ENCODE results near the gene DYNC1LI2. TPM values are rescaled to one million over a fixed set of nuclear protein-coding genes. Genes with fewer than 3 reads are reported as not detected.
A peak's percentile ranks its signal among the peaks of the same experiment; 100 is the strongest.
"Not testable (repeated sequence)": the region's sequence is repeated elsewhere in the genome, so short reads cannot be mapped to it uniquely, and the experiment has no call there.

The DYNC1LI2 gene
- total RNA-seq = 10 to 100 TPM; 73.2 to 78.1 TPM
- polyA plus RNA-seq = 10 to 100 TPM; 16.0 to 32.9 TPM

- POLR2A ChIA-PET (ENCODE audit: partially characterized antibody) = interaction anchor here (0.9 to 2.1 kb wide), 15 partner anchors 9 to 343 kb away, joined by 3 to 8 read pairs (median 5); partner anchors contain the start of genes CKLF, CMTM3, CMTM4 and NAE1
- CTCF ChIA-PET (ENCODE audit: partially characterized antibody) = interaction anchor here (0.6 to 3.6 kb wide), 22 partner anchors 7 to 345 kb away, joined by 3 to 21 read pairs (median 4); partner anchors contain the start of gene NAE1
- Mint-ChIP-seq H3K4me1 (peaks cover 31 to 46% (median 37%) of the 10 kb centered on the region in 4 donors), H3K36me3 (peaks cover 5 to 32% of the 10 kb centered on the region in 2 donors), H3K27ac (peak within 1 kb of the TSS; percentile 85 to 95 (median 94)), H3K4me3 (peak within 1 kb of the TSS; percentile 91 to 95 (median 93)), H3K27me3 (peaks cover 0 to 4% of the 10 kb centered on the region in 2 donors), H3K9me3 (no peaks in the 10 kb centered on the region)
- Histone ChIP-seq H3K4me1 (ENCODE audit: insufficient read depth, low read length) (peaks cover 34% of the 10 kb centered on the region), H3K36me3 (ENCODE audit: insufficient read depth, low read length) (peaks cover 4% of the 10 kb centered on the region), H3K9me3 (ENCODE audit: control insufficient read depth in 1 of 2, low read length in 2 of 2) (no peaks in the 10 kb centered on the region), H3K27ac (ENCODE audit: low read depth, low read length) (peak within 1 kb of the TSS; percentile 85), H3K27me3 (ENCODE audit: insufficient read depth, low read length) (no peaks in the 10 kb centered on the region), H3K4me3 (ENCODE audit: low read length in 2 of 2) (peak within 1 kb of the TSS; percentile 64 to 73)
- peak; percentile 82 to 91 (median 87) for DNase-seq
- intact Hi-C loops (cut with micrococcal nuclease) = loop anchor here (2.0 to 5.0 kb wide), 4 partner anchors 55 to 345 kb away; partner anchors contain the start of genes CMTM3 and CMTM4
Observed at GRCh38 chr16:66751303-66751991, at the start of gene DYNC1LI2. Gene DYNC1LI2 (minus strand): TSS chr16:66751609. CDS start chr16:66751591, 18 bp downstream.

DNA sequence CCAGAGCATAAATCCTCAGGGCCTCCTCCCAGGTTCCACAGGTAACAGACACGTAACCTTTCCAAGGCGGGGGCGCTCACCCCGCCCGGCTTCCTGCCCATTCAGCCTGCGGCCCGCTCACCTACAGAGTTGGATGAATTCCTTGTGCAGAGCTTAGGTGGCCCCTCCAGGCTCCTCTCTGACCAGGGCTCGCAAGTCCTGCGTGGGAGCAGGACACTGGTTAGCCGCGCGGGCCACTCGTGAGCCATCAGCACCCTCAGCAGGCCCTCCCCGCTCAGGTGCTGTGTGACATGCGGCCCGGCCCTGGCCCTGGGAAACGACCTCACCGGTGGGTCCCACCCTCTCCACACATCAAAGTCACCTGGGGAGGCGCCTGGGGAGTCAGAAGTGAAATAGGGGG lies 49.4 kb upstream of the DYNC1LI2 start:
- H3K9me3 Mint-ChIP-seq = no peaks in the 10 kb centered on the region
- H3K4me3 Mint-ChIP-seq = no peak overlapping the region
- POLR2A ChIA-PET (ENCODE audit: partially characterized antibody) = no interaction called here
- Histone ChIP-seq H3K9me3 (ENCODE audit: control insufficient read depth in 1 of 2, low read length in 2 of 2) (no peaks in the 10 kb centered on the region), H3K4me3 (ENCODE audit: low read length in 2 of 2) (no peak overlapping the region), H3K27me3 (ENCODE audit: insufficient read depth, low read length) (no peaks in the 10 kb centered on the region), H3K4me1 (ENCODE audit: insufficient read depth, low read length) (no peaks in the 10 kb centered on the region), H3K27ac (ENCODE audit: low read depth, low read length) (no peak overlapping the region), H3K36me3 (ENCODE audit: insufficient read depth, low read length) (peaks cover 25% of the 10 kb centered on the region)
- peaks cover 30 to 34% of the 10 kb centered on the region in 2 donors for H3K36me3 Mint-ChIP-seq
- no peak for DNase-seq
- CTCF ChIA-PET (ENCODE audit: partially characterized antibody) = interaction anchor here (0.7 to 1.6 kb wide), 2 partner anchors 23 to 50 kb away, joined by 3 read pairs; no protein-coding TSS in a partner anchor
- H3K27ac Mint-ChIP-seq = no peak overlapping the region
- intact Hi-C loops (cut with micrococcal nuclease) = no loop called here
- H3K27me3 Mint-ChIP-seq = no peaks in the 10 kb centered on the region
- H3K4me1 Mint-ChIP-seq = peaks cover 0 to under 1% (median 0%) of the 10 kb centered on the region in 4 donors

GRCh38 chr16:66798161-66798560 lies 46.8 kb upstream of the DYNC1LI2 start:
- Mint-ChIP-seq H3K36me3 (peaks cover 8 to 9% of the 10 kb centered on the region in 2 donors), H3K4me1 (peaks cover 0 to 1% (median 0%) of the 10 kb centered on the region in 4 donors), H3K27ac (no peak overlapping the region), H3K27me3 (no peaks in the 10 kb centered on the region), H3K9me3 (peaks cover 0 to 2% (median 0%) of the 10 kb centered on the region in 8 donors), H3K4me3 (no peak overlapping the region)
- H3K4me1 ChIP-seq (ENCODE audit: insufficient read depth, low read length) = no peaks in the 10 kb centered on the region
- intact Hi-C loops (cut with micrococcal nuclease) = no loop called here
- CTCF ChIA-PET (ENCODE audit: partially characterized antibody) = no interaction called here
- no peaks in the 10 kb centered on the region for H3K27me3 ChIP-seq (ENCODE audit: insufficient read depth, low read length)
- H3K9me3 ChIP-seq (ENCODE audit: control insufficient read depth in 1 of 2, low read length in 2 of 2) = no peaks in the 10 kb centered on the region
- no peak for DNase-seq
- peaks cover 3% of the 10 kb centered on the region for H3K36me3 ChIP-seq (ENCODE audit: insufficient read depth, low read length)
- no peak overlapping the region for H3K27ac ChIP-seq (ENCODE audit: low read depth, low read length)
- no peak overlapping the region for H3K4me3 ChIP-seq (ENCODE audit: low read length in 2 of 2)
- POLR2A ChIA-PET (ENCODE audit: partially characterized antibody) = no interaction called here

DNA sequence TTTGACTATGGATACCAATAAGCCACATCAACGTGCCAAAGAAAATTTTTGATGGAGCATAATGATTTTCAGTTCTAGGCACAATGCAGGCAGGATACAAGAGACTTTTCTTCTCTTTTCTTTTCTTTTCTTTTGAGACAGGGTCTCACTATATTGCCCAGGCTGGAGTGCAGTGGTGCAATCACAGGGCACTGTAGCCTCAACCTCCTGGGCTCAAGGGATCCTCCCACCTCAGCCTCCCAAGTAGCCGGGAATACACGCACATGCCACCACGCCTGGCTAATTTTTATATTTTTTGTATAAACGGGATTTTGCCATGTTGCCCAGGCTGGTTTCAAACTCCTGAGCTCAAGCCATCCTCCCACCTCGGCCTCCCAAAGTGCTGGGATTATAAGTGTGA lies 42.6 kb upstream of the DYNC1LI2 start:
- H3K36me3 Mint-ChIP-seq; POLR2A ChIA-PET (ENCODE audit: partially characterized antibody); intact Hi-C loops (cut with micrococcal nuclease); H3K36me3 ChIP-seq (ENCODE audit: insufficient read depth, low read length); CTCF ChIA-PET (ENCODE audit: partially characterized antibody); H3K9me3 ChIP-seq (ENCODE audit: control insufficient read depth in 1 of 2, low read length in 2 of 2); H3K4me3 Mint-ChIP-seq; H3K27me3 ChIP-seq (ENCODE audit: insufficient read depth, low read length); H3K27me3 Mint-ChIP-seq; H3K27ac Mint-ChIP-seq; H3K4me1 ChIP-seq (ENCODE audit: insufficient read depth, low read length); H3K9me3 Mint-ChIP-seq; H3K4me1 Mint-ChIP-seq; H3K4me3 ChIP-seq (ENCODE audit: low read length in 2 of 2); H3K27ac ChIP-seq (ENCODE audit: low read depth, low read length); DNase-seq: not testable (repeated sequence)

DNA sequence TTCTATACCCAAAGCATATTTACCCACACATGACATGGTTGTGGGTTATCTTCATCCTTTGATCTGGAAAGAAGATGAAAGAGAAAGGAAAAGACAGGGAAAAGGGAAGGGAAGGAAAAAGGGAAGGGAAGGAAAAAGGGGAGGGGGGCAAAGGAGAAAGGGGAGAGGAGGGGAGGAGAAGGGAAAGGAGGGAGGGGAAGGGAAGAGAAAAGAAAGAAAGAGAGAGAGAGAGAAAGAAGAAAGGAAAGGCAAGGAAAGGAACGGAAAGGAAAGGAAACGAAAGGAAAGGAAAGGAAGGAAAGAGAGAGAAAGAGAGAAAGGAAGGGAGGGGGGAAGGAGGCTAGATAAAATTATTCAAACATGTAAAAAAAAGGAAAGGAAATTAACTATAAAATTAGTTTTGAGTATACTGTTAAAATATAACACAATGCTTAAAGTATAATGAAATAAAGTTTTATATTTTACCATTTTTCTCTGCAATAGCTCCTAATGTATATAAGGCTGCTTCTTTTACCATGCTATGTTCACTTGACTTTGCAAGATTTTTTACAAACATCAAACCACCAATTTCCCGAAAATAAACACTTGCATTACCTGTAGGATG lies 38.8 kb upstream of the DYNC1LI2 start:
- Histone ChIP-seq H3K4me3 (ENCODE audit: low read length in 2 of 2) (no peak overlapping the region), H3K4me1 (ENCODE audit: insufficient read depth, low read length) (no peaks in the 10 kb centered on the region), H3K27me3 (ENCODE audit: insufficient read depth, low read length) (no peaks in the 10 kb centered on the region), H3K9me3 (ENCODE audit: control insufficient read depth in 1 of 2, low read length in 2 of 2) (no peaks in the 10 kb centered on the region), H3K27ac (ENCODE audit: low read depth, low read length) (no peak overlapping the region), H3K36me3 (ENCODE audit: insufficient read depth, low read length) (no peaks in the 10 kb centered on the region)
- CTCF ChIA-PET (ENCODE audit: partially characterized antibody) = no interaction called here
- POLR2A ChIA-PET (ENCODE audit: partially characterized antibody) = no interaction called here
- Mint-ChIP-seq H3K4me3 (no peak overlapping the region), H3K27me3 (peaks cover 0 to 3% of the 10 kb centered on the region in 2 donors), H3K4me1 (no peaks in the 10 kb centered on the region), H3K27ac (no peak overlapping the region), H3K36me3 (no peaks in the 10 kb centered on the region), H3K9me3 (peaks cover 0 to 2% (median 0%) of the 10 kb centered on the region in 8 donors)
- intact Hi-C loops (cut with micrococcal nuclease) = no loop called here
- DNase-seq = no peak

DNA sequence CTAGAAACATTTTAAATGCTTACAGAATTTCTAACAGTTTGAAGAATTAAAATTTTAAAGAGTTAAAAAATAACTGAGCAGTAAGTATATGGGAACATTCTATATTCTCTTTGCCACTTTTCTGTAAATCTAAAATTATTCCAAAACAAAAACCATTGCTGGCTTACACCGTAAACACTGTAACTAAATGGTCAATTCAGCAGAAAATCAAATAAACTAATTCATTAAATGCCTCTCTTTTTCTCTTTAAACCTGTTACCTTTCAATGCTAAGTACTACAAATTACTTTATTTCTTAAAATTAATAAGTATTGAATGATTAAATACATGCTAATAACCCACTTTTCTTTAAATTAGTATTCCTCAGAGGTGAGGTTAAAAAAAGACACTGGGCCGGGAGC lies 36.0 kb upstream of the DYNC1LI2 start:
- Histone ChIP-seq H3K4me3 (ENCODE audit: low read length in 2 of 2) (no peak overlapping the region), H3K9me3 (ENCODE audit: control insufficient read depth in 1 of 2, low read length in 2 of 2) (no peaks in the 10 kb centered on the region), H3K36me3 (ENCODE audit: insufficient read depth, low read length) (no peaks in the 10 kb centered on the region), H3K27ac (ENCODE audit: low read depth, low read length) (no peak overlapping the region), H3K4me1 (ENCODE audit: insufficient read depth, low read length) (no peaks in the 10 kb centered on the region), H3K27me3 (ENCODE audit: insufficient read depth, low read length) (no peaks in the 10 kb centered on the region)
- Mint-ChIP-seq H3K9me3 (no peaks in the 10 kb centered on the region), H3K36me3 (no peaks in the 10 kb centered on the region), H3K4me1 (no peaks in the 10 kb centered on the region), H3K27me3 (peaks cover 0 to 3% of the 10 kb centered on the region in 2 donors), H3K4me3 (no peak overlapping the region), H3K27ac (no peak overlapping the region)
- POLR2A ChIA-PET (ENCODE audit: partially characterized antibody) = no interaction called here
- CTCF ChIA-PET (ENCODE audit: partially characterized antibody) = no interaction called here
- no peak for DNase-seq
- intact Hi-C loops (cut with micrococcal nuclease) = no loop called here

DNA sequence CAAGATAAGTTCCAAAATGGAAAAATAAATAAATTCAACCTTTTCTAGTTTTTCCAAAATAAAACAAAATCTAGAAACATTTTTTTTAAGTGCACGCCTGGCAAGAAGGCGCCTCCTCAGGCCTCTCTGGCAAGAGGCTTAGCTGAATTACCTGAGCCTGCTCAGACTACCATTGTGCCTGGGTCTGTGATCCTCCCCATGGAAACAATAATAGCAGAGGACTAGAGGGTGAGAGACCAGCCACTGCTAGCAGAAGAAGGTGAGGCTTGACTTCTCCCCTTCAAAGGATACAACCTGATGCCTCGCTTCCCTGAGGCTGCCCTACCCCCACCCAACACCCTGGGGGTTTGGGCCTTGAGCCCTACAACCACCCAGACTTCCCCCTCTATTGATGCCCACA lies 35.1 kb upstream of the DYNC1LI2 start:
- H3K9me3 Mint-ChIP-seq = no peaks in the 10 kb centered on the region
- peaks cover 0 to 3% of the 10 kb centered on the region in 2 donors for H3K27me3 Mint-ChIP-seq
- POLR2A ChIA-PET (ENCODE audit: partially characterized antibody) = no interaction called here

More for the DNA sequence above, 35.1 kb upstream of the DYNC1LI2 start:
- CTCF ChIA-PET (ENCODE audit: partially characterized antibody) = no interaction called here
- no peaks in the 10 kb centered on the region for H3K4me1 ChIP-seq (ENCODE audit: insufficient read depth, low read length)
- Mint-ChIP-seq H3K27ac (no peak overlapping the region), H3K36me3 (no peaks in the 10 kb centered on the region), H3K4me3 (no peak overlapping the region), H3K4me1 (no peaks in the 10 kb centered on the region)
- no peak for DNase-seq
- H3K9me3 ChIP-seq (ENCODE audit: control insufficient read depth in 1 of 2, low read length in 2 of 2) = no peaks in the 10 kb centered on the region
- intact Hi-C loops (cut with micrococcal nuclease) = no loop called here
- H3K27ac ChIP-seq (ENCODE audit: low read depth, low read length) = no peak overlapping the region
- no peak overlapping the region for H3K4me3 ChIP-seq (ENCODE audit: low read length in 2 of 2)
- H3K27me3 ChIP-seq (ENCODE audit: insufficient read depth, low read length) = no peaks in the 10 kb centered on the region
- H3K36me3 ChIP-seq (ENCODE audit: insufficient read depth, low read length) = no peaks in the 10 kb centered on the region

Data from CD4-positive, alpha-beta memory T cell (primary cell).